HUES48 (cell line): ENCODE results near the gene FGF6.
"Not testable (repeated sequence)": the region's sequence is repeated elsewhere in the genome, so short reads cannot be mapped to it uniquely, and the experiment has no call there.

Source experiments
- H3K27ac ChIP-seq: one replicate; pipeline ENCODE4 v1.7.0; 2013; ENCODE audit warnings: low read depth, low read length, inconsistent platforms
- H3K27me3 ChIP-seq: 2 replicates; pipeline ENCODE4 v1.6.1; 2013; ENCODE audit warnings: mild to moderate bottlenecking, low read length; ENCODE audit not compliant: control insufficient read depth, insufficient read depth
- H3K36me3 ChIP-seq: 2 replicates; pipeline ENCODE4 v1.6.1; 2013; ENCODE audit warnings: low read length; ENCODE audit not compliant: control insufficient read depth, insufficient read depth
- H3K4me1 ChIP-seq: 2 replicates; pipeline ENCODE4 v1.6.1; 2013; ENCODE audit warnings: mild to moderate bottlenecking, low read length; ENCODE audit not compliant: control insufficient read depth, insufficient read depth
- H3K4me3 ChIP-seq: 2 replicates; pipeline ENCODE4 v1.5.1; 2013; ENCODE audit warnings: mild to moderate bottlenecking, low read depth, low read length
- H3K9ac ChIP-seq: 2 replicates; pipeline ENCODE4 v1.6.1; 2013; ENCODE audit warnings: mild to moderate bottlenecking, low read depth, low read length, moderate library complexity
- H3K9me3 ChIP-seq: 2 replicates; pipeline ENCODE4 v1.6.1; 2013; ENCODE audit warnings: low read length; ENCODE audit not compliant: control insufficient read depth, insufficient read depth

The FGF6 gene

DNA sequence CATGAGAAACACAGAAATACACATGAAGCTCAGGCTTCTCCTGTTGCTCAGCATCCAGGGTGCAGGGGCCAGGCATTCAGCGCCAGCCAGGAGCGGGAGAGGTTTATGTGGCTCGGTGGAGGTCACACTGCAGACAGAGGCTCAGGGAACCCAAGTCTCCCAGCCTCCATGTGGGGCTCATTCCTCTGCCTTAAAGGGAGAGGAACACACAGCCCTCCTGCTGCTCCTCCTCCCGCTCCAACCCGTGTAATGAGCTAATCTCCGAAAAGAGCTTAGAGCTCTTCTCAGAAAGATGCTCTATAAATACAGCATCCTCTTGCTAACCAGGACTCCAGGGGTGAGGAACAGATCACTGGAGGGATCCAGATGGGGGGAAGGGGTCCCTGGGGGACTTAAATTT lies 28.2 kb downstream of the FGF6 start:
- Histone ChIP-seq H3K9me3 (no peaks in the 10 kb centered on the region), H3K27me3 (no peaks in the 10 kb centered on the region; the same call in 1 of the 2 replicates), H3K27ac (no peak overlapping the region), H3K4me3 (no peak overlapping the region), H3K36me3 (no peaks in the 10 kb centered on the region), H3K9ac (no peak overlapping the region), H3K4me1 (peaks cover 5% of the 10 kb centered on the region; the same call in 1 of the 2 replicates)

GRCh38 chr12:4416276-4416675 lies 29.3 kb downstream of the FGF6 start:
- Histone ChIP-seq H3K27me3 (no peaks in the 10 kb centered on the region; the same call in 1 of the 2 replicates), H3K9me3 (no peaks in the 10 kb centered on the region), H3K4me1 (peaks cover 5% of the 10 kb centered on the region; the same call in 1 of the 2 replicates), H3K9ac (no peak overlapping the region), H3K27ac (no peak overlapping the region), H3K4me3 (no peak overlapping the region), H3K36me3 (no peaks in the 10 kb centered on the region)

GRCh38 chr12:4412465-4412864 lies 33.1 kb downstream of the FGF6 start:
- Histone ChIP-seq H3K4me3 (no peak overlapping the region), H3K9ac (no peak overlapping the region), H3K9me3 (no peaks in the 10 kb centered on the region), H3K27me3 (no peaks in the 10 kb centered on the region; the same call in 1 of the 2 replicates), H3K36me3 (no peaks in the 10 kb centered on the region), H3K4me1 (peaks cover 5% of the 10 kb centered on the region; the same call in 1 of the 2 replicates), H3K27ac (no peak overlapping the region)

DNA sequence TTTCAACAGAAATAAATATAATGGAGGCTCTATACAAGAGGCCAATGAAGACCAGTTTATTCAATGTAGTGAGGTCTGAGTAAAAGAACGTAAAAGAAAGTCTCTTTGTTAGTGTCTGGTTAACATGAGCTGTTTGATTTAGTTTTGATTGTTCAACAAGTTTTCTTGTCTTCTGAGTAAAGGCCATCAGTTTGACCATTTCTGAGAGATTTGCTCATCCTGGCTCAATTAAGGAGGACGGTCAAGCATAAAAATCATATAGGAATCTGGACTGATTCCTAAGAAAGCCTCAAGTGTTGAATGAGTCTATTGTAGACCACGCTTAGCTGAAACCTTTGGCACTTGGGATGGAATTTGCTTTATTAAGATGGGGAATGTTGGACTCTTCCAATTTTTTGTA lies 33.6 kb downstream of the FGF6 start:
- Histone ChIP-seq H3K27ac (no peak overlapping the region), H3K27me3 (no peaks in the 10 kb centered on the region; the same call in 1 of the 2 replicates)

DNA sequence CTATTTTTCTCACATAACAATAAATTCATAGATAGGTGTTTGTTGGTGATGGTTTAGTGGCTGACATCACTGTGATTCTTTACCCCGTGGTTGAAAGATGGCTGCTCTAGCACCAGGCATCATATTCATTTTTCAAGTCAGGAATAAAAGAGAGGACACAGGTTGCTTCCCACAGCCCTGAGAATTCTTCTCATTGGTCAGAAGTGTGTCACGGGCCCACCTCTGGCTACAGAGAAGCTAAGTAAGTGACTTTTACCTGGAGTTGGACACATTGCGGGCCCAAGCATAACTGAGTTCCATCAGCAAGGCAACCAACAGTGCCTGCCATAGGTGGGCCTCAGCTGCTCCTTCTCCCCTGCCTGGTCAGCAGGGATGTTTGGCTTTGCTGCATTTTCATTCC lies 38.5 kb downstream of the FGF6 start:
- H3K27me3 ChIP-seq, result no peaks in the 10 kb centered on the region
- no peaks in the 10 kb centered on the region for H3K36me3 ChIP-seq
- H3K27ac ChIP-seq, result no peak overlapping the region
- H3K9ac ChIP-seq, result no peak overlapping the region
- 0 out of 2 replicates have a peak, but pooled peaks cover 4% of the 10 kb centered on the region for H3K9me3 ChIP-seq
- H3K4me1 ChIP-seq, result no peaks in the 10 kb centered on the region
- H3K4me3 ChIP-seq, result no peak overlapping the region

More for the DNA sequence above, 33.6 kb downstream of the FGF6 start:
- H3K4me1 ChIP-seq, result peaks cover 5% of the 10 kb centered on the region; the same call in 1 of the 2 replicates
- H3K9ac ChIP-seq, result no peak overlapping the region
- H3K36me3 ChIP-seq, result no peaks in the 10 kb centered on the region
- no peak overlapping the region for H3K4me3 ChIP-seq
- H3K9me3 ChIP-seq, result no peaks in the 10 kb centered on the region

GRCh38 chr12:4404877-4405637 lies 40.6 kb downstream of the FGF6 start:
- not testable (repeated sequence) for H3K4me1 ChIP-seq, H3K27me3 ChIP-seq, H3K9ac ChIP-seq, H3K36me3 ChIP-seq, H3K9me3 ChIP-seq, H3K4me3 ChIP-seq, H3K27ac ChIP-seq

- Histone ChIP-seq H3K36me3 (no peaks in the 10 kb centered on the region), H3K4me1 (no peaks in the 10 kb centered on the region), H3K9ac (no peak overlapping the region), H3K27ac (no peak overlapping the region), H3K4me3 (no peak overlapping the region), H3K27me3 (no peaks in the 10 kb centered on the region), H3K9me3 (0 out of 2 replicates have a peak, but pooled peaks cover 4% of the 10 kb centered on the region)
These were observed 42.6 kb downstream of the FGF6 start for GRCh38 chr12:4402996-4403395.

- Histone ChIP-seq H3K4me1 (no peaks in the 10 kb centered on the region), H3K4me3 (no peak overlapping the region), H3K27me3 (no peaks in the 10 kb centered on the region), H3K27ac (no peak overlapping the region), H3K9me3 (0 out of 2 replicates have a peak, but pooled peaks cover 4% of the 10 kb centered on the region), H3K9ac (no peak overlapping the region), H3K36me3 (no peaks in the 10 kb centered on the region)
These were observed 44.5 kb downstream of the FGF6 start for GRCh38 chr12:4401117-4401516.

DNA sequence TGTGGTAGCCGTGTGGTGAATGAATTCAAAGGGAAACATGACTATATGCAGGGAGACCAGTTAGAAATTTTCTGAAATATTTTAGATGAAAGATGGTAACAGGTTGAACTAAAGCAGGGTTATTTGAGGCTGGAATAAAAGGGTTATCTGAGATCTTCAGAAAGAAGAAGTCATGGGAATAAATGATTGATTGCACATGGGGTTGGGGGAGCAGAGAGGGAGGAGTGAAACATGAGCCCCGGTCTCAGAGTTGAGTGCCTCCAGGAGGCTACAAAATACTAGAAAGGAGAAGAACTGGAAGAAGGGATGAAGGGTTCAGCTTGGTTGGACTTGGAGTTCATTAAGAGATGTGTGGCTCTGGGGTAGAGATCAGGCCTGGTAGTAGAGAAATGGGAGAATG lies 49.8 kb downstream of the FGF6 start:
- Histone ChIP-seq H3K4me1 (no peaks in the 10 kb centered on the region), H3K9me3 (no peaks in the 10 kb centered on the region), H3K27ac (no peak overlapping the region), H3K4me3 (no peak overlapping the region), H3K27me3 (no peaks in the 10 kb centered on the region), H3K36me3 (no peaks in the 10 kb centered on the region), H3K9ac (no peak overlapping the region)

DNA sequence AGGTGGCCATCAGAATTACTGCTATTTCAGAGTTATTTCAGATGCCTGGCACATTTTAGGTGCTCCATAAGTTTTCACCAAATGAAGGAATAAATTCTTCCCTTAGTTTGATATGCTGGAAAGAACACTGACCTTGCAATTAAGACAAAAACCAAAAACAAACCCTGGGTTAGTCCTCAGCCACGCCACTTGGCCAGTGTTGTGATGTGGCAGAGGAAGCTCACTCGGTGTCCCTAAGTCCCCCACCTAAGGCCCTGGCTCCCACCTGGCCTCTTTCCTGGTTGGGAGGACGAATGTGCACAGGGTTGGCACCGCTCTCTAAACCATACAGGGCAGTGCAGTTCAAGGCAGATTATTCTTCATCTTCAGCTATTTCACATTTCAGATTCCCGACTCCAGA lies 52.4 kb downstream of the FGF6 start:
- H3K9me3 ChIP-seq, result no peaks in the 10 kb centered on the region
- no peak overlapping the region for H3K27ac ChIP-seq
- no peaks in the 10 kb centered on the region for H3K36me3 ChIP-seq
- no peaks in the 10 kb centered on the region for H3K4me1 ChIP-seq
- no peak overlapping the region for H3K4me3 ChIP-seq
- no peak overlapping the region for H3K9ac ChIP-seq
- H3K27me3 ChIP-seq, result no peaks in the 10 kb centered on the region

- Histone ChIP-seq H3K9ac (no peak overlapping the region), H3K4me1 (no peaks in the 10 kb centered on the region), H3K9me3 (no peaks in the 10 kb centered on the region), H3K27me3 (no peaks in the 10 kb centered on the region), H3K4me3 (no peak overlapping the region), H3K36me3 (no peaks in the 10 kb centered on the region), H3K27ac (no peak overlapping the region)
These were observed 53.3 kb downstream of the FGF6 start for GRCh38 chr12:4392223-4392742.
